ENCODE measurements around the gene CHCHD5.

CHCHD5 gene

DNA sequence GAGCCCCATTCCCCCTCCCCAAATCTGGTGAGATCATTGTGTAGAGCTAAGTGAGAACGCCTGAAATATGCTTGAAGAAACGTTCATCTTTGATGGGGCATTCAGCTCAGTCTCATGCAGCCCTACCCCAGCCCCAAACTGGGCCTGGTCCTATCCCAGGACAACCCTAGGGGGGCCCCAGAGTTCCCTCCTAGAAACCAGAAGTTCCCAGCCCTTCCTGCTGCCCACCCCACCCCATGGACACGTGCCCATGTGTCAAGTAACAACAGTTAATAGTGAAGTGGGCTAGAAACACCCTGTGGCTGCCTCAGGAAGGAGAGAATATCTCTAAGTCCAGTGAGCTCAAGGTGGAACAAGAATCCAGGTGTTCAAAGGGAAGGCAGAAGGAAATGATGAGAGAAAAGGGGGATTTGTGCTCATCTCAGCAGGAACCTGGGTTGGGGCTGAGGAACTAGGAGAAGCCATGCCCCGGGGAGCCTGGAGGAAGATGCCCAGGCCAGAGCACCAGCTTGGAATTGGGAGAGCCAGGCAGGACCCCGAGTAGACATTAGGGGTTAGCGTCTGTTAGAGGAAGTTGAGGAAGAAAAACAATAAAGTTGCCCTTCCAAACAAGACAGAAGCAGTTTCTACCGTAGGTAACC, 41.2 kb downstream of the CHCHD5 start:
- H3K27me3 ChIP-seq (replicated peaks; ENCODE audit: control insufficient read depth, insufficient read depth, low read length): no peaks in the 10 kb centered on the region
- no peaks in the 10 kb centered on the region for H3K9me3 ChIP-seq (ENCODE audit: control insufficient read depth, low read length)
- H3K4me3 ChIP-seq (ENCODE audit: low read length): no peak overlapping the region
- H3K9ac ChIP-seq (ENCODE audit: low read length): peak overlapping the region; percentile 68
- H3K36me3 ChIP-seq (ENCODE audit: control insufficient read depth, insufficient read depth, low read length, severe bottlenecking): no peaks in the 10 kb centered on the region
- no peak for DNase-seq (ENCODE audit: low read depth)
- peaks cover 60% of the 10 kb centered on the region for H3K4me1 ChIP-seq (ENCODE audit: control insufficient read depth, insufficient read depth, low read length)

DNA sequence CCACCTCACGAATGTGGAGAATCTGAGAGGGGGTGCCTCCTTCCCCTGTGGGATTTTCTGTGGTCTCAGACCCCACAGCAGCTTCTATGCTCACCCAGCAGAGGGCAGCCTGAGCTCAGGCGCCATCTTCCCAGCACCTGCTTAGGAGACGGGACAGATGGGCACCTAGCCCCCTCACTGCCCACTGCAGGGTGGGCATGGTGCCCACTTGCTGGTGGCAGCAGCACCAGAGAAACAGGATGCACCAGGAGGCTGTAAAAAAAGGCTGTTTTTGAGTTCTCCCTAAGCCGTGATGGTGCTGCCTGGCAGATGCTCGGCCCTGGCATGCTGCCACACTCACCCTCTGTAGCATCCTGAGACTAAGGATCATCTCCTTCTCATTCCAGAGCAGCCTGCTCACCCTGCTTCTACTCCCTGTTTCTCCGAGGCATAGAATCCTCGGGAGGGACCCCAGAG, 42.2 kb downstream of the CHCHD5 start:
- H3K27me3 ChIP-seq (replicated peaks; ENCODE audit: control insufficient read depth, insufficient read depth, low read length): no peaks in the 10 kb centered on the region
- H3K36me3 ChIP-seq (ENCODE audit: control insufficient read depth, insufficient read depth, low read length, severe bottlenecking): no peaks in the 10 kb centered on the region
- H3K9me3 ChIP-seq (ENCODE audit: control insufficient read depth, low read length): no peaks in the 10 kb centered on the region
- H3K9ac ChIP-seq (ENCODE audit: low read length): peak overlapping the region; percentile 68
- peak; percentile 83 for DNase-seq (ENCODE audit: low read depth)
- H3K4me1 ChIP-seq (ENCODE audit: control insufficient read depth, insufficient read depth, low read length): peaks cover 63% of the 10 kb centered on the region
- peak overlapping the region; percentile 67 for H3K4me3 ChIP-seq (ENCODE audit: low read length)

DNA sequence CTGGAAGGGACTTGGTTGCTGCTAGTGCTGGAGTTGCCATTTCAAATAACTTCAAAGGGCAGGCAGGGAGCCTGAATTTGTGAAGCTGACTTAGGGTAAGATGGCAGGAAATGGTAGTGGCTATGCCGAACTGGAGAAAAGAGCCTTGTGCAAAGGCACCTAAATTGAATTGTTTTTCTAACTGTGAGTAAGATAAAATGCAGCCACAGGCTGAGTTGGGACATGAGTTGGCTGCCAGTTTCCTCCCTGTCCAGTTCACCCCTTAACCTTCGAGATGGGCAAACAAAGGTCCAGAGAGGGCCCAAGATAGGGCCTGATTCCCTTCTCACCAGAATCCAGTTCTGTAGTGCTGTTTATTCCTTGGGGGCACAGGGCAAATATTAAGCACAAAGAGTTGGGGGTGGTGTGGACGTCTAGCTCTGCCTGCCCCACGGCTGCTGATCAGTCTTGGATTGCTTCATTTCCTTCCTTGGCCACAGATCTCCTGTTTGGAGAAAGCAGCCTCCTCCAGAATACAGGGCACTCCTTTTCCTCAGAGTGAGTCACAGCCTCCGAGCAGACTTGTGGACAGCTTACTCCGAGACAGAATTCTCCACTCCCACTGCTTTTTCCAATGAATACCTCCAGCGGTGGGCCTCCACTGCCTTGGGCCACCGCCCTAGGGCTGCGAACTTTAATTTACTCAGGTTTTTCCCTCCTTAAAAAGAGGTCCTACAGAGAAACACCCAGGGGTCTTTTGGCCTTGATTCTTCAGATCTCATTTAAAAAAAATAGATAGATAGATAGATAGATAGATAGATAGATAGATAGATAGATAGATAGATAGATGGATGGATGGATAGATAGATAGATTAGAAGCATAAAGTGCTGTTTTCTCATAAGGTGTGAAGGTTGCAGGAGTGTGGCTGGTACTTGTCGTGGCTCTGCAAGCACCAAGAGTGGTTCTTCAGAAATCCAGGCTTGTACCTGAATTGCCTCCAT, 42.9 kb downstream of the CHCHD5 start:
- Histone ChIP-seq H3K9me3 (ENCODE audit: control insufficient read depth, low read length) (no peaks in the 10 kb centered on the region), H3K4me3 (ENCODE audit: low read length) (peak overlapping the region; percentile 67), H3K9ac (ENCODE audit: low read length) (peak overlapping the region; percentile 68), H3K36me3 (ENCODE audit: control insufficient read depth, insufficient read depth, low read length, severe bottlenecking) (no peaks in the 10 kb centered on the region), H3K4me1 (ENCODE audit: control insufficient read depth, insufficient read depth, low read length) (peaks cover 59% of the 10 kb centered on the region), H3K27me3 (replicated peaks; ENCODE audit: control insufficient read depth, insufficient read depth, low read length) (no peaks in the 10 kb centered on the region)
- peak; percentile 95 for DNase-seq (ENCODE audit: low read depth)

DNA sequence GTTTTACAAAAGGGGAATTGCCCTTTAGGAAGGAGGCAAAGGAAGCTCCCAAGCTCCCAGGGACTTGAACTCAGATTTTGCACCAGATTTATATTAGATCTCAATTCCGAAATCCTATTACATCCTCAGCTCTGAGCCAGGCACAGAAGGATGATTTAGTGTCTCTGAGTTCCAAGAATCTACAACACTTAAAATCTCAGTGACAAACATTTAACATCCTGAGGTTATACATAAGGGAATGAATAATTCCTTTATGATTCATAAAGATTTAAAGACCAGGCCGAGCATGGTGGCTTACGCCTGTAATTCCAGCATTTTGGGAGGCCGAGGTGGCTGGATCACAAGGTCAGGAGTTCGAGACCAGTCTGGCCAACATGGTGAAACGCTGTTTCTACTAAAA, 44.8 kb downstream of the CHCHD5 start:
- Histone ChIP-seq H3K4me1 (ENCODE audit: control insufficient read depth, insufficient read depth, low read length) (peaks cover 50% of the 10 kb centered on the region), H3K36me3 (ENCODE audit: control insufficient read depth, insufficient read depth, low read length, severe bottlenecking) (no peaks in the 10 kb centered on the region), H3K9ac (ENCODE audit: low read length) (no peak overlapping the region), H3K4me3 (ENCODE audit: low read length) (no peak overlapping the region), H3K9me3 (ENCODE audit: control insufficient read depth, low read length) (no peaks in the 10 kb centered on the region), H3K27me3 (replicated peaks; ENCODE audit: control insufficient read depth, insufficient read depth, low read length) (no peaks in the 10 kb centered on the region)
- no peak for DNase-seq (ENCODE audit: low read depth)

DNA sequence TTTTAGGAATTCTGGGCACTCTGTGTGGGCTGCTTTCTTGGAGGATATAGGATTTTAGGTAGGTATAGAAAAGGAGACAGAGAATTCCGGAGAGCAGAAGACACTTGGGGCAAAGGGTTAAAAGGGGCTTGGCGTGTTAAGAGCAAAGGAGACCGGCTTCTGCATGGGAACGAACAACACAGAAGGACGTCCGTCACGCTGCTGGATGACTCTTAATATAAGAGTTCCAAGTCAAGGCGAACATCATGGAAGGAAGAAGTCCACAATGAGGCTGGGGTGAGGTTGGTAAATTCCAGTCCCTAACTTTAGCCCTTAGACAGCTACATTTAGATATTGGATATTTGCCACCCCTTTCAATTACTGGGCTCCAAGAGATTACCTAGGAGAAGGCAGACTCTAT, 45.4 kb downstream of the CHCHD5 start:
- peaks cover 44% of the 10 kb centered on the region for H3K4me1 ChIP-seq (ENCODE audit: control insufficient read depth, insufficient read depth, low read length)

DNA sequence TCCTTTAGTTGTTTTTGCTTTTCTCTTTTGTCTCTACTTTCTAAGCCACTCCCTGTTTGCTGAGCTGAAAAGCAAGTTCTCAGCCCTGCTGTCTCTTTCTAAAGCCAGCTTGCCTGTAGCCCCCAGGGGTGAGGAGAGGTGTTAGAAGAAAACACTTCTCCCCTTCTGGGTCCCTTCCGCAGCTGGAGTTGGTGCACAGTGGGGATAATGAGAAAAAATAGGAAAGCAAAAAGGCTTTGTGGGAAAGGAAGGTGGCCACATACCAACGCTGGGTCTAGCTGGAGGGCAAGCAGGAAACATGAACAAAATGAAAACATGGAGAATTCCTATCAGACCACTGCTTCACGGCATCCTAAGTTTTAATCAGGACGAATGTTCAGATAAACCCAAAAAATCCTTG, 45.9 kb downstream of the CHCHD5 start:
- Histone ChIP-seq H3K36me3 (ENCODE audit: control insufficient read depth, insufficient read depth, low read length, severe bottlenecking) (no peaks in the 10 kb centered on the region), H3K4me1 (ENCODE audit: control insufficient read depth, insufficient read depth, low read length) (peaks cover 44% of the 10 kb centered on the region), H3K9me3 (ENCODE audit: control insufficient read depth, low read length) (no peaks in the 10 kb centered on the region), H3K9ac (ENCODE audit: low read length) (no peak overlapping the region), H3K27me3 (replicated peaks; ENCODE audit: control insufficient read depth, insufficient read depth, low read length) (no peaks in the 10 kb centered on the region), H3K4me3 (ENCODE audit: low read length) (no peak overlapping the region)
- no peak for DNase-seq (ENCODE audit: low read depth)

More for the DNA sequence above, 45.4 kb downstream of the CHCHD5 start:
- DNase-seq (ENCODE audit: low read depth): no peak
- no peak overlapping the region for H3K4me3 ChIP-seq (ENCODE audit: low read length)
- no peaks in the 10 kb centered on the region for H3K27me3 ChIP-seq (replicated peaks; ENCODE audit: control insufficient read depth, insufficient read depth, low read length)
- H3K9me3 ChIP-seq (ENCODE audit: control insufficient read depth, low read length): no peaks in the 10 kb centered on the region
- H3K36me3 ChIP-seq (ENCODE audit: control insufficient read depth, insufficient read depth, low read length, severe bottlenecking): no peaks in the 10 kb centered on the region
- no peak overlapping the region for H3K9ac ChIP-seq (ENCODE audit: low read length)

DNA sequence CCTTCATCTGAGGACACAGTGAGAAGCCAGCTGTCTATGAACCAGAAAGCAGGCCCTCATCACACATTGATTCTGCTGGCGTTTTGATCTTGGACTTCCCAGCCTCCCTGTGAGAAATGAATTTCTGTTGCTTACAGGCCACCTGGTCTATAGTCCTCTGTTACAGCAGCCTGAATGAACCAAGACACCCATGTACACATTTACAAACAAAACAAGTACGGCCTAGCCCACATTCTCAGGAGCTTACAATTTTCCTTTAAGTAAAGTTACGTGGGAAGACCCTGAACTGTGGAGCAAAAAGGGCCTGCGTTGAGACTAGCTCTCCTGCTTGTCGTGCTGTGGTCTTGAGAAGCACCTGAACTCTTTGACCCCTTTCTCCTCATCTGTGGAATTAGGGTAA, 49.3 kb downstream of the CHCHD5 start:
- Histone ChIP-seq H3K4me1 (ENCODE audit: control insufficient read depth, insufficient read depth, low read length) (peaks cover 18% of the 10 kb centered on the region), H3K4me3 (ENCODE audit: low read length) (no peak overlapping the region), H3K27me3 (replicated peaks; ENCODE audit: control insufficient read depth, insufficient read depth, low read length) (no peaks in the 10 kb centered on the region), H3K9ac (ENCODE audit: low read length) (no peak overlapping the region), H3K9me3 (ENCODE audit: control insufficient read depth, low read length) (no peaks in the 10 kb centered on the region), H3K36me3 (ENCODE audit: control insufficient read depth, insufficient read depth, low read length, severe bottlenecking) (no peaks in the 10 kb centered on the region)
- no peak for DNase-seq (ENCODE audit: low read depth)

DNA sequence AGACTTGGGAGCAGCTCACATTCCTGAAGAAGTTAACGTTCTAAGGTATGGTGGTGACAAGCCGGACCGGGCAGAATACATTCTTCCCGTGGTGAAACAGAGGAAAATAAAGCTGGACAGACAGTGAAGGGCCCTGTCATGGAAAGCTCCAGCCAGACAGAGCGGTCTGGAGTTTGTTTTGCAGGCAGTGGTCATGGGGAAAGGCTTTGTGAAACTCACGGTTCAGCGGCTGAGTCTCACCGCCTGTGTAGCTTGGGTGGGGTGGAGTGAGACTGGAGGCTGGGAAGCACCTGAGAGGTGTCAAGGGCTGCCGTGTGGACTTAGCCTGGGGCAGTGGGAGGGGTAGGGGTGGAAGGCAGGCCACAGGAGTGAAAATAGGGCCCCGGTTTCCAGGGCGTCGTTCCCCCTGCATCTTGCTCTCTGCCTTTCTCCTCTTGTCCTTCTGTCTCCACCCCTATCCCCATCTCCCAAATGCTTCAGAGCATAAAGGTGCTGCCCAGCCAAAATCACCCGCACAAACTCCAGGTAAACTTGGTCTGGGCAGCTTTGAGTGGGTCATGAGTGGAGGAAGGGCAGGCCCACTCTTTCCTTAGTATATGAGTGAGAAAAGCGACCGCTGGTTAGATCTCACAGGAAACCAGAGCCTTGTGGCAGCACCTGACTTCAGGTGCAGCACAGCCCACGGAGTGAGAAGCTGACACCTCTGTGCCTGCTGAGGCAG, 49.9 kb downstream of the CHCHD5 start:
- DNase-seq (ENCODE audit: low read depth): no peak

DNA sequence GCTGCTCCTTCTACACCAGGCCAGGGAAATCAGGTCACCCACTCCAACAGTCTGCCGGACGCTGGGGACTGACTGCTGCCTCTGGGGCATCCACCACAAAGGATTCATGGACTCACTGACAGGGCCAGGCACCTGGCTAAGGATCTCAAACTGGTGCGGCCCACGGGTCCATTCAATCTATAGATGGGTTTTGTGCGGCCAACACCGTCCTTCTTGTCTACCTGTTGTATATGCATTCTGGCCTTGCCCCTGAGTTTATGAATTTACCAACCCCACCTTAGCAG, 50.4 kb downstream of the CHCHD5 start:
- no peak overlapping the region for H3K9ac ChIP-seq (ENCODE audit: low read length)
- H3K36me3 ChIP-seq (ENCODE audit: control insufficient read depth, insufficient read depth, low read length, severe bottlenecking): no peaks in the 10 kb centered on the region
- peaks cover 13% of the 10 kb centered on the region for H3K4me1 ChIP-seq (ENCODE audit: control insufficient read depth, insufficient read depth, low read length)
- DNase-seq (ENCODE audit: low read depth): no peak
- no peaks in the 10 kb centered on the region for H3K27me3 ChIP-seq (replicated peaks; ENCODE audit: control insufficient read depth, insufficient read depth, low read length)
- H3K4me3 ChIP-seq (ENCODE audit: low read length): no peak overlapping the region
- no peaks in the 10 kb centered on the region for H3K9me3 ChIP-seq (ENCODE audit: control insufficient read depth, low read length)

More for the DNA sequence above, 49.9 kb downstream of the CHCHD5 start:
- H3K4me3 ChIP-seq (ENCODE audit: low read length): no peak overlapping the region
- H3K36me3 ChIP-seq (ENCODE audit: control insufficient read depth, insufficient read depth, low read length, severe bottlenecking): no peaks in the 10 kb centered on the region
- peaks cover 13% of the 10 kb centered on the region for H3K4me1 ChIP-seq (ENCODE audit: control insufficient read depth, insufficient read depth, low read length)
- H3K9ac ChIP-seq (ENCODE audit: low read length): no peak overlapping the region
- no peaks in the 10 kb centered on the region for H3K27me3 ChIP-seq (replicated peaks; ENCODE audit: control insufficient read depth, insufficient read depth, low read length)
- no peaks in the 10 kb centered on the region for H3K9me3 ChIP-seq (ENCODE audit: control insufficient read depth, low read length)

DNA sequence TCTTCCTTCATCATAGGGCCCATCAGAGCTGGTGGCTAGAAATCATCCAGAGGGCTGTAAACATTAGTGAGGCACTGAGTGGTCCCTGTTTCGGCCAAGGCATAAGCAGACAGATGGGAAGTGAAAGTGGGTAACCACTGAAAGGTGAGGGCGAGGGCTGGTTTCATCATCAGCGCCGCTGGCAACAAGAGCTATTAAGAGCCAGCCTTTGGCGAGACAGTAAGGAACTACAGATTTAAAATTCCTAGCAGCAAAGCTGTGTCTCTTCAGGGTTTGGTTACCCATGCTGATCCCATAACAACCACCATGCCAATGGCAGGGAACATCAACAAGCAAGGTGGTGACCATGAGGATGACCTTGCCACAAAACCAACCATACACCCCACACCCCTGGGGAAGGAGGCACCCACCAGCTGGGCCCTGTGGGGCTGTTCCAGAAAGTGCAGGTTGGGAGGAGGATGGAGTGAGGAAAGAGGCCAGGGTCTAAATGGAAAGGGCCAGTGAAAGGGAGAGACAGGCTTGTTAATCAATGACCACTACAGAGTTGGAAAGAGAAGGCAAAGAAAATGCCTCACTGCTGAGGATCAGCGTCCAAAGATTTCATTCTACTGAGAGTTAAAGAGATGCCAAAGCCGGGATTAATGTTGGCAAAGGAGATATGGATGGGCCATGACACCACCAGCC, 52.3 kb downstream of the CHCHD5 start:
- Histone ChIP-seq H3K4me3 (ENCODE audit: low read length) (no peak overlapping the region), H3K9ac (ENCODE audit: low read length) (no peak overlapping the region), H3K36me3 (ENCODE audit: control insufficient read depth, insufficient read depth, low read length, severe bottlenecking) (no peaks in the 10 kb centered on the region), H3K27me3 (replicated peaks; ENCODE audit: control insufficient read depth, insufficient read depth, low read length) (no peaks in the 10 kb centered on the region), H3K4me1 (ENCODE audit: control insufficient read depth, insufficient read depth, low read length) (peaks cover 19% of the 10 kb centered on the region), H3K9me3 (ENCODE audit: control insufficient read depth, low read length) (no peaks in the 10 kb centered on the region)
- no peak for DNase-seq (ENCODE audit: low read depth)

DNA sequence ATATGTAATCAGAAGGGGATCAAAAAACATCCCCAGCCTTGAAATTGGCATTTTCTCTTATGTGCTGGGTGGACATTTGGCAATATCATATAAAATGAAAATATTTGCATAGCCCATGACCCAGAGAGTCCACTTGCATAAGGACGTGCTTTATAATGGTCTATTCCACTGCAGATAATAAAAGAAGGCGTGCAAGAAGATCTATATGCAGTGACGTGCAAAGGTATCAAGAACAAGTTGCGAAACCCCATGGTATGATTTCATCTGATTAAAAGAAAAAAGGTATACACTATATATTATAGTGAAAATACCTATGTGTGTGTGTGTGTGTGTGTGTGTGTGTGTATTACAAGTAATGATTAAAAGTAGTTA, 52.9 kb downstream of the CHCHD5 start:
- H3K9ac ChIP-seq (ENCODE audit: low read length): no peak overlapping the region
- DNase-seq (ENCODE audit: low read depth): no peak
- H3K36me3 ChIP-seq (ENCODE audit: control insufficient read depth, insufficient read depth, low read length, severe bottlenecking): no peaks in the 10 kb centered on the region
- H3K27me3 ChIP-seq (replicated peaks; ENCODE audit: control insufficient read depth, insufficient read depth, low read length): no peaks in the 10 kb centered on the region
- no peak overlapping the region for H3K4me3 ChIP-seq (ENCODE audit: low read length)
- H3K4me1 ChIP-seq (ENCODE audit: control insufficient read depth, insufficient read depth, low read length): peaks cover 20% of the 10 kb centered on the region
- H3K9me3 ChIP-seq (ENCODE audit: control insufficient read depth, low read length): no peaks in the 10 kb centered on the region
